RWPE1 (cell line): ENCODE results near the gene SLC7A11.

Experiments used
- CTCF ChIA-PET: fragments of 350-600 bp; sonication (Branson Sonifier 250); formaldehyde crosslinking; extraction: SDS; loops from one replicate; lab custom pipeline; 2021; lab: Yijun Ruan, JAX
- POLR2A ChIA-PET: fragments of 400-600 bp; formaldehyde crosslinking; extraction: SDS; loops from one replicate; lab custom pipeline; 2020; ENCODE audit warnings: antibody characterized with exemption; ENCODE audit not compliant: low non-redundant PET; lab: Yijun Ruan, JAX
- DNase-seq: peaks from one replicate; pipeline ENCODE4 v3.0.0; 2012; ENCODE audit warnings: low spot score
- H3K27ac ChIP-seq: fragments of 450-650 bp; 2 replicates; pipeline ENCODE4 v1.5.1; 2017
- CTCF ChIP-seq: fragments of 450-650 bp; conservative IDR thresholded peaks from 2 replicates; pipeline ENCODE4 v1.5.1; 2017; ENCODE audit warnings: low read depth, mild to moderate bottlenecking

SLC7A11 gene

GRCh38 chr4:138177278-138177968 is 64.7 kb downstream of the SLC7A11 start:
- TF ChIP-seq CTCF, result no peak
- ChIA-PET CTCF (no interaction called here), POLR2A (no interaction called here)

GRCh38 chr4:138174981-138175794 is 67.0 kb downstream of the SLC7A11 start:
- no peak for DNase-seq
- ChIA-PET POLR2A (no interaction called here), CTCF (interaction anchor here (0.6 kb wide), 1 partner anchor 1043 kb away, joined by 6 read pairs; no protein-coding TSS in a partner anchor)
- TF ChIP-seq CTCF, result no peak
- H3K27ac ChIP-seq, result no peak overlapping the region

More at GRCh38 chr4:138177278-138177968, 64.7 kb downstream of the SLC7A11 start:
- no peak for DNase-seq
- H3K27ac ChIP-seq, result no peak overlapping the region

- ChIA-PET CTCF (no interaction called here), POLR2A (no interaction called here)
- H3K27ac ChIP-seq, result no peak overlapping the region
- no peak for TF ChIP-seq CTCF
- no peak for DNase-seq
Observed at GRCh38 chr4:138164208-138164607, 77.9 kb downstream of the SLC7A11 start.

DNA sequence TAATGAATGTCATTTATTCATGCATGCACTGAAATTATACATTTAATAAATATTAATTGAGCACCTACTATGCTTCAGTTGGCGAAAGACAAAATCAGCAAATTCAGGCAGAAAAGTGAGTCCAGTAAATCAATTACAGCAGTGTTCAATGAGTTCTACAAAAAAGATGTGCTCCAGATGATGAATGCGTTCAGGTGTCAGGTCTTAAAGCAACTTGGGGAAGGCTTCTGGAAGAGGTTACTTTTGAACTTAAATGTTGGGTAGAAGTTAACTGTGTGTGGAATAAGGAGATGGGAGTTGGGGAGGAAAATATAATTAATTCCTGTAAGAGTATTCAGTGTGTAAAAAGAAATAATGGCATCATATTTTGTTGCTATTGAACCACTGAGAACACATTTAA is 79.0 kb downstream of the SLC7A11 start:
- DNase-seq, result no peak
- H3K27ac ChIP-seq, result no peak overlapping the region
- POLR2A ChIA-PET, result no interaction called here
- CTCF ChIA-PET, result interaction anchor here (0.6 kb wide), 1 partner anchor 261 kb away, joined by 6 read pairs; no protein-coding TSS in a partner anchor
- no peak for TF ChIP-seq CTCF

DNA sequence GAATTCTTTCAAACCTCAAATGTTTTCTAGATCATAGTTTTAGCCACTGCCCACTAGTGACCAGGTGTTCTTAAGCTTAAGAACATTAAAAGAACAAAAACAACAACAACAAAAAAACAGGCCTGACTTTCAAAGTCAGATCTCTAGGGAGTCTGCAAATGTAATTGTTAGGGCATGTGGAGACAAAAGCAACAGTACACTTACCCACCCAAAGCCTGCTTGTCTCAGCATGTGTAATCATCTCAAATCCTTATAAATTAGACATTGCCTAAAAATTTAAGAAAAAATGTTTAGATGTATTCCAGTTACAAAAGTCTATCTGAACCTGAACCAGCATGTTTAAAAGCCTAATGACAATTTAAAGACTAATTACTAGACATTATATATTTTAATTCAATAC is 79.9 kb downstream of the SLC7A11 start:
- H3K27ac ChIP-seq, result no peak overlapping the region
- DNase-seq, result peak; percentile 10
- ChIA-PET CTCF (interaction anchor here (0.6 kb wide), 1 partner anchor 260 kb away, joined by 6 read pairs; no protein-coding TSS in a partner anchor), POLR2A (no interaction called here)
- no peak for TF ChIP-seq CTCF

- ChIA-PET CTCF (no interaction called here), POLR2A (no interaction called here)
- TF ChIP-seq CTCF, result no peak
- no peak overlapping the region for H3K27ac ChIP-seq
- no peak for DNase-seq
Observed at GRCh38 chr4:138161351-138161750, 80.8 kb downstream of the SLC7A11 start.
